IPS-20b (cell line): ENCODE data around the gene DIAPH3.
"Not testable (repeated sequence)": the region's sequence is repeated elsewhere in the genome, so short reads cannot be mapped to it uniquely, and the experiment has no call there.

Source experiments
- H3K27ac ChIP-seq: one replicate; pipeline ENCODE4 v1.5.1; 2013; ENCODE audit warnings: low read length
- H3K27me3 ChIP-seq: 2 replicates; pipeline ENCODE4 v1.6.1; 2013; ENCODE audit warnings: mild to moderate bottlenecking, low read length, inconsistent platforms; ENCODE audit not compliant: insufficient read depth
- H3K36me3 ChIP-seq: 2 replicates; pipeline ENCODE4 v1.6.1; 2013; ENCODE audit warnings: low read depth, mild to moderate bottlenecking, inconsistent platforms, low read length, moderate library complexity; ENCODE audit not compliant: insufficient read depth
- H3K4me1 ChIP-seq: 2 replicates; pipeline ENCODE4 v1.6.1; 2013; ENCODE audit warnings: mild to moderate bottlenecking, control low read depth, inconsistent platforms, low read length, moderate library complexity; ENCODE audit not compliant: insufficient read depth
- H3K4me3 ChIP-seq: 2 replicates; pipeline ENCODE4 v1.5.1; 2013; ENCODE audit warnings: mild to moderate bottlenecking, low read length, inconsistent platforms
- H3K9ac ChIP-seq: 2 replicates; pipeline ENCODE4 v1.6.1; 2013; ENCODE audit warnings: low read depth, mild to moderate bottlenecking, inconsistent platforms, low read length, moderate library complexity
- H3K9me3 ChIP-seq: 2 replicates; pipeline ENCODE4 v1.6.1; 2013; ENCODE audit warnings: mild to moderate bottlenecking, low read depth, low read length, inconsistent platforms; ENCODE audit not compliant: insufficient read depth

Gene DIAPH3

DNA sequence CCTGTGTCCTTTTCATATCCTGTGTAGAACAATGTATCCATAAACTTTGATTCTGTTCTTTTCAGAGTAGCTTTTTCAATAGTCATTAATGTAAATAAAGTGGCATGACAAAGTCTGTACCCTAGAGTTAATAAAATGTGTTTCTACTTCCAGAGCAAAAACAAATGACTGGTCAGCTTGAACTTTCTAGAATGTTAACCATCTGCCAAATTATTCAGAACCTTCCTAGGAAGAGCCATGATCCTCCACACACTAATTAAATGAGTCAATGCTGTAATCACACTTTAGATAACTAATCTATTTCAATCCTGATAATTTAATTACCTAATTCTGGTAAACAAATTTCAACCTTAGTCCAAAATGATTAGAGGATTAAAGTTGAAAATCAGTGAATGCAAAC is 73.2 kb downstream of the DIAPH3 start:
- H3K4me1 ChIP-seq: no peaks in the 10 kb centered on the region; the same call in 1 of the 2 replicates
- H3K4me3 ChIP-seq: no peak overlapping the region
- H3K27ac ChIP-seq: no peak overlapping the region
- no peaks in the 10 kb centered on the region for H3K27me3 ChIP-seq
- no peaks in the 10 kb centered on the region for H3K9me3 ChIP-seq
- H3K36me3 ChIP-seq: peaks cover 10% of the 10 kb centered on the region; the same call in 1 of the 2 replicates
- no peak overlapping the region for H3K9ac ChIP-seq

DNA sequence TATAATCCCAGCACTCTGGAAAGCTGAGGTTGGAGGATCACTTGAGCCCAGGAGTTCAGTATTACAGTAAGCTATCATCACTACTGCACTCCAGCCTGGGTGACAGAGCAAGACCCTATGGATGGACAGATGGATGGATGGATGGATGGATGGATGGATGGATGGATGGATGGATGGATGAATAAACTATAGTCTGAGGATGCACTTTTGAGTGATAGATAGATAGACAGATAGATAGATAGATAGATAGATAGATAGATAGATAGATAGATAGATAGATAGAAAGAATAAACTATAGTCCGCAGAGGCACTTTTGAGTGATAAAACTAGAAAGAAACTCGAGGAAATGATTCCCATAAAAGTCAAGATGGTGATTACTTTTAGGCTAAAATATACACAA is 79.9 kb downstream of the DIAPH3 start:
- not testable (repeated sequence) for H3K36me3 ChIP-seq, H3K4me3 ChIP-seq, H3K4me1 ChIP-seq, H3K27me3 ChIP-seq, H3K9ac ChIP-seq, H3K9me3 ChIP-seq, H3K27ac ChIP-seq

DNA sequence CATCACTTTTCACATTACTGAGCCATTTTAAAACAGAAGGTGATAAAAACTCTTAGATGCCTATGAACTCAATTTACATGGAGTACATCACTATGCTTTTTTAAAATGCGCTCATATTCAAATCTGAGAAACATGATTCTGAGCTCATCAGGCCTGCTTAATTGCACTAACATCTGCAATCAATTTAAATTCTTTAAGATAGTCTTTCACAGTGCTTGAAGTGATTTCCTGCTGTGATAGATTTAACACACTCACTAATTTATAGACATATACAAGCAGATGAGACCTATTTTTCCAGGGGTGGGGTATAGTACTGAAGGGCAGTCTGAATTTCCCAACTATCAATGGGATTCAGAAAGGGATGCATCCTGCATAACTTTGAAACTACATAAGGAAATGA is 82.9 kb downstream of the DIAPH3 start:
- Histone ChIP-seq H3K9ac (no peak overlapping the region), H3K27ac (no peak overlapping the region), H3K9me3 (no peaks in the 10 kb centered on the region), H3K36me3 (no peaks in the 10 kb centered on the region), H3K4me3 (no peak overlapping the region), H3K4me1 (no peaks in the 10 kb centered on the region), H3K27me3 (no peaks in the 10 kb centered on the region)

DNA sequence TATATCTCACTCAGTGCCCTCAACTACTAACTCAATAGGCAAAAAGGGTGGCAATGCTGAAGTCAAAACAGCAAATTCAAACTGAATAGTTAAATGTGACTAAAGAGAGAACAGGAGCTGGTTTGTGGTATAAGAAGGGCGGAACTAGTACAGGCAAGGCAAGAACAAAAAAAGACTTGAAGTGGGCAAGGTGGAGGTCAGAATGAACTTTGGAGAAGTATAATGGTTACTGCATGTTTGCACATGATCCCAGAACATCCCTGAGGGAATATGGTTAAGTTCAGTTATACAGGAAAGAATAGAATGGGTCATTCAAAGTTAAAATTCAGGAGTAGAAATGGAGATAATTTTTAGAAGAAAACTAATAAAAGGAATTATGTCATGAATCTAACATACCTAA is 85.5 kb downstream of the DIAPH3 start:
- H3K27ac ChIP-seq: no peak overlapping the region
- H3K4me1 ChIP-seq: no peaks in the 10 kb centered on the region
- no peaks in the 10 kb centered on the region for H3K27me3 ChIP-seq
- H3K9ac ChIP-seq: no peak overlapping the region
- no peaks in the 10 kb centered on the region for H3K36me3 ChIP-seq
- no peaks in the 10 kb centered on the region for H3K9me3 ChIP-seq
- H3K4me3 ChIP-seq: no peak overlapping the region

DNA sequence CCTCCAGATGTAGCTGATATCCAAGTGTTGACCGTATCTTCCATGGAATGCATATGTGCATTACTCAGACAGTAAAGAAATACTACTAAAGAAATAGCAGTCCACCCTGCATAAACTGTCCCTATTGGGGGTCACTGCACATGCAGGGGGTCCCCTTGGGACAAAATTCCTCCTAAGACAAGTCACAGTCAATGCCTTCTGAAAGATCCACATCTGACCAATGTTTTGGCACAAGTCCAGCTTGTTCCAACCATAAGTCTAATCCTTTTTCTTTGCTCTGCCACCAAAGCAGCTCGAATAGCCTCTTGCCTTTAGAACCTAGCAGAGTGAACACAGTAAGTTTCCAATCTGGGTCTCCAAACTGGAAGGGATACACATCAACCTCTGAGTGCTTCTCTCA is 87.9 kb downstream of the DIAPH3 start:
- no peaks in the 10 kb centered on the region for H3K36me3 ChIP-seq
- no peaks in the 10 kb centered on the region for H3K9me3 ChIP-seq
- no peak overlapping the region for H3K9ac ChIP-seq
- no peak overlapping the region for H3K27ac ChIP-seq
- no peaks in the 10 kb centered on the region for H3K27me3 ChIP-seq
- H3K4me1 ChIP-seq: no peaks in the 10 kb centered on the region
- no peak overlapping the region for H3K4me3 ChIP-seq

DNA sequence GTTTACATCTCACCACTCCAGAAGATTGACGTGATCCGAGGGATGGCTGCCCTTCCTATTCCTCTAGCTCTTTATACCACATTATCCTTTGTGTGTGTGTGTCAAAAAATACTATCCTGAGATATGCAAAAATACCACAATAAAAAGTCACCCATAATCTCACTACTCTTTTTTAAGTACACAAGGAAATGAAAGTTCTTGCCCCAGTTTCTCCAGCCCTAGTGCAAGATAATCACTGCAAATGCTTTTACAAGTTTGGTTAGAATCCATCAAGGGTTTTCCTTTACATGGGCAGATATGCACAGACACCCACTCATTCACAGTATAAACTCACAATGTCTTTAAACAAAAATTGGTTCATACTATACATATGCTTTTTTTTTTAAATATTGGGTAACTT is 89.3 kb downstream of the DIAPH3 start:
- H3K36me3 ChIP-seq: no peaks in the 10 kb centered on the region
- H3K4me1 ChIP-seq: no peaks in the 10 kb centered on the region

DNA sequence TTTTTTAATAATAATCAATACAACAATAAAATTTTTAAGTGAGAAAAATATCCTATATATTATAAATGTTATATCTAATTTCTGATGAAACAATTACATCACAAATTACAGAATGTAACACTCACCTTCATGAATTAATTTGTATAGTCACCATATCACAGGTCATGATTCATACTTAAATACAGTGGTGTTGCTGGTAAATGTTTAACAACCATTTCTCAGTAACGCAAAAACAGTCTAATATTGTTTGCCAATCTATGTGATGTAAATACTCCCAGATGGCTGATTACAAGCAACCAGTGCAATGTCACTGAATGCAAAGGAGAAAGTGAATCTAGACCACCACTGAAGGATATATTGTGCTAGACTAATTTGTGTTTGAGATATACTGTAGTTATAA is 97.5 kb downstream of the DIAPH3 start:
- H3K27me3 ChIP-seq: no peaks in the 10 kb centered on the region
- no peak overlapping the region for H3K4me3 ChIP-seq
- H3K27ac ChIP-seq: no peak overlapping the region
- H3K4me1 ChIP-seq: peaks cover 8% of the 10 kb centered on the region; the same call in 1 of the 2 replicates
- 0 out of 2 replicates have a peak, but pooled peaks cover 3% of the 10 kb centered on the region for H3K9me3 ChIP-seq
- H3K36me3 ChIP-seq: no peaks in the 10 kb centered on the region
- no peak overlapping the region for H3K9ac ChIP-seq

More for the DNA sequence above, 89.3 kb downstream of the DIAPH3 start:
- Histone ChIP-seq H3K4me3 (no peak overlapping the region), H3K9me3 (0 out of 2 replicates have a peak, but pooled peaks cover 3% of the 10 kb centered on the region), H3K27me3 (no peaks in the 10 kb centered on the region), H3K9ac (no peak overlapping the region), H3K27ac (no peak overlapping the region)

DNA sequence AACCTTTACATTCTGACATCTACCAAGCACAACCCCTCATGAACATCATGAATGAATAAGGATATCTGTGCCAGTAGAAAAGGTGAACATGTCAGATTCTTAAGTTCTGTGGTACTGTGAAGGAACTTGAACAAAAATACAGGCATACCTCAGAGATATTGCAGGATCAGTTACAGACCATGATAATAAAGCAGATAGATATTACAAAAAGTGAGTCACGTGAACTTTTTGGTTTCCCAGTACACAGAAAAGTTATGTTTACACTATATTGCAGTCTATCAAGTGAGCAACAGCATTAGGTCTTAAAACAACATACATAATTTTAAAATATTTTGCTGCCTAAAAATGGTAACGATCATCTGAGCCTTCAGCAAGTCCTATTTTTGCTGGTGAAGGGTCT is 101.2 kb downstream of the DIAPH3 start:
- Histone ChIP-seq H3K9me3 (no peaks in the 10 kb centered on the region), H3K9ac (no peak overlapping the region), H3K4me3 (no peak overlapping the region), H3K27ac (no peak overlapping the region), H3K27me3 (no peaks in the 10 kb centered on the region), H3K36me3 (no peaks in the 10 kb centered on the region), H3K4me1 (peaks cover 10% of the 10 kb centered on the region; the same call in 1 of the 2 replicates)

DNA sequence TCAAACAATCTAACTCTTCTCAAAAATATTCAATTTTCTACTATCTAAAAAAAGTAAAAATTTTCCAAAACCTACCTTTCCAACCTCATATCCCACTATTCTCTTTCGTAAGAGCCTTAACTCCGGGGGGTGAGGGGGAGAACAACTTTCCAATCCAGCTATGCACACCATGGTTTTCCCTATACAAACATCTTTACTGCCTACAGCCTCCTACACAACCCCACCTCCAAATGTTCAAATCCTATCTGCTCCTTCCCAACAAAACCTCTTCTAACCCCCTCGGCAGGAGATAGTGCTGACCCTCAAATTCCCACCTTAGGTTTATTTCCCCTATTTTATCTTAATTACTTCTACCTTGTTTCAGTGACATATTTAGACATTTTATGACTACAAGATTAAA is 102.0 kb downstream of the DIAPH3 start:
- peaks cover 10% of the 10 kb centered on the region; the same call in 1 of the 2 replicates for H3K4me1 ChIP-seq
- no peaks in the 10 kb centered on the region for H3K36me3 ChIP-seq
- no peaks in the 10 kb centered on the region; the same call in 1 of the 2 replicates for H3K9me3 ChIP-seq

DNA sequence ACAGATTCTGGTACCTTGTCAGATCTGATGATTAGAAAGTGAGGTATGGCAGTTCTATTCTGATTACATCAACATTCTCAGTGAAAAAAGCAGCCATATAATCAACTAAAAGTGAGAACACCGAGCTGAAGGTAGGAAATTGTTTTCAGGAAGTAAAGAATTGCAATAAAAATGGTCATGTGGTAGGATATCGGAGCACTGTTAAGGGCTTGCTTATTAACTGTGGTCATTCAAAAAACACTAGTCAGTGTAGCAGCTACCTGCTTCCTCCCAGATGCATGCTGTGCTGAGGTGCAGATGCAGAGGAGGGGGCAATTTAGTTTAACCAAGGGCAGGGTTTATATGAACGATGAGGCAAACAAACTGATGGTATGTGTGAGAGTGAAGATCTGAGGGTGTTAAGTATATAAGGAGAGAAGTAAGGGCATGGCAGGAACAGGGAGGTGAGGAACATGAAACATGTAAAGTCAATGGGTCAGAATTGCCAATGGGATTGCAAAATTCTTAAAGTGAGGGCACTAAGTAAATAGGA is 111.9 kb downstream of the DIAPH3 start:
- Histone ChIP-seq H3K27me3 (no peaks in the 10 kb centered on the region), H3K4me1 (no peaks in the 10 kb centered on the region), H3K9me3 (no peaks in the 10 kb centered on the region), H3K27ac (no peak overlapping the region), H3K9ac (no peak overlapping the region), H3K4me3 (no peak overlapping the region), H3K36me3 (no peaks in the 10 kb centered on the region)

More for the DNA sequence above, 102.0 kb downstream of the DIAPH3 start:
- no peak overlapping the region for H3K9ac ChIP-seq
- no peak overlapping the region for H3K27ac ChIP-seq
- H3K4me3 ChIP-seq: no peak overlapping the region
- H3K27me3 ChIP-seq: no peaks in the 10 kb centered on the region

DNA sequence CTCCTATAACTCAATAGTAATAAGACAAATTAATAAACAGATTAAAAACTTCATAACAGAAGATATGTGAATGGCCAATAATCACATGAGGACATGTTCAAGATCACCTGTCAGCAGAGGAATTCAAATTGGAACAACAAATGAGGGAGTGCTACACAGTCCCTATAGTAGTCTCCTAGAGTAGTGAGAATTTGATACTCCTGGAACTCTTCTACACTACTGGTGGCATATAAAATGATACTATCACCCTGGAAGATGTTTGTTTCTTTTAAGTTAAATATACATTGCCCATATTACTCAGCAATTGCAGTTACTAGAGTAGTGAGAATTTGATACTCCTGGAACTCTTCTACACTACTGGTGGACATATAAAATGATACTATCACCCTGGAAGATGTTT is 115.4 kb downstream of the DIAPH3 start:
- not testable (repeated sequence) for H3K36me3 ChIP-seq, H3K4me3 ChIP-seq, H3K9ac ChIP-seq, H3K4me1 ChIP-seq, H3K27ac ChIP-seq, H3K27me3 ChIP-seq, H3K9me3 ChIP-seq

DNA sequence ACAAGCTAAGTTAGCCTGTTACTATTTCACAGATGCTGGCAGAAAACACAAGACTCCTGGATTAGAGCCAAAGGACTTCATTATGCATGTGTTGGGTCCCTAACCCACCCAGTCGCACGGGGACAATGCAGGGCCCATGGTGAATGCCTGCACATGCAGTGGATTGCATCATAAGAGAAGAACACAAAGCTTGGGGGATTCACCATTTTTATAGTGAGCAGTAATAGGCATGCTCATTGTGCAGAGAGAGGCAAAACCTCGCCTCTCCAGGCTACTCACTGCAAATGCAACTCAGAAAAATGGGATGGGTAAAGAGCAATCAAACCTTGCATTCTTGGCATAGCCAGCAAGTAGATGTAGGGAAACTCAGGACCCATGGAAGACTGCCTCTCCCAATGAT is 115.8 kb downstream of the DIAPH3 start:
- H3K27me3 ChIP-seq: no peaks in the 10 kb centered on the region
- H3K9ac ChIP-seq: no peak overlapping the region
- H3K4me3 ChIP-seq: no peak overlapping the region
- no peak overlapping the region for H3K27ac ChIP-seq
- H3K4me1 ChIP-seq: 0 out of 2 replicates have a peak, but pooled peaks cover 2% of the 10 kb centered on the region
- no peaks in the 10 kb centered on the region for H3K9me3 ChIP-seq
- no peaks in the 10 kb centered on the region for H3K36me3 ChIP-seq
